ENCODE results near the gene NBDY.

The NBDY gene

GRCh38 chrX:56786889-56787733 is 58.1 kb downstream of the NBDY start:
- H3K27me3 ChIP-seq: no peaks in the 10 kb centered on the region
- no peaks in the 10 kb centered on the region for H3K9me3 ChIP-seq
- H3K4me3 ChIP-seq: no peak overlapping the region
- H3K36me3 ChIP-seq: peaks cover 44% of the 10 kb centered on the region
- no peak overlapping the region for H3K27ac ChIP-seq
- peaks cover 43% of the 10 kb centered on the region for H3K4me1 ChIP-seq
- no peak for TF ChIP-seq Cebpa-rat (IDR thresholded peaks at IDR 0.05)
- no peak overlapping the region for H3K9ac ChIP-seq
- H4K20me1 ChIP-seq: no peaks in the 10 kb centered on the region
- H3K4me2 ChIP-seq: peak overlapping the region; percentile 54

GRCh38 chrX:56787734-56788152 is 58.7 kb downstream of the NBDY start:
- H3K4me2 ChIP-seq: peak overlapping the region; percentile 54
- H3K9me3 ChIP-seq: no peaks in the 10 kb centered on the region
- no peak overlapping the region for H3K27ac ChIP-seq
- no peak for TF ChIP-seq Cebpa-rat (IDR thresholded peaks at IDR 0.05)
- peaks cover 47% of the 10 kb centered on the region for H3K36me3 ChIP-seq
- H3K4me3 ChIP-seq: no peak overlapping the region
- H3K9ac ChIP-seq: no peak overlapping the region
- no peaks in the 10 kb centered on the region for H4K20me1 ChIP-seq
- H3K27me3 ChIP-seq: no peaks in the 10 kb centered on the region
- H3K4me1 ChIP-seq: peaks cover 43% of the 10 kb centered on the region

DNA sequence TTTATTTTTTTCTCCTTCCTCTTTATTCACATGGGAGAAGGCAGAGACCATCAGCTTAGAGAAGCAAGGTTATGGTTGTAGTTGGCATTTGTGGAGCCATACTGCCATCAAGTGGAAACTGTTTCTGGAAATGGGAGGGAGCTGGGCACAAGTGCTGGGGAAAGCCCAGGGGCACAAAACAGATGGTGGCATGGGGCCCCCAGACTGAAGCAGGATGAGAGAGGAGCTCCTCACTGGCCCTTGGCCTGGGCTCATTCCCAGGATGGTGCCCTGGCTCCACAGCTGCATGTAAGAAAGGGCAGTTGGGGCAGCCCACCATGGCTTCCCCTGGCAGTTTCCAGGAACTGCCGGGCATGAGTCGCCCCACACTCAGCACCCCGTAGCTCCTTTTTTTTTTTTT is 59.2 kb downstream of the NBDY start:
- TF ChIP-seq Cebpa-rat (IDR thresholded peaks at IDR 0.05): no peak
- H3K36me3 ChIP-seq: peaks cover 47% of the 10 kb centered on the region
- H4K20me1 ChIP-seq: no peaks in the 10 kb centered on the region
- H3K4me2 ChIP-seq: peak overlapping the region; percentile 54
- H3K4me3 ChIP-seq: no peak overlapping the region
- H3K27ac ChIP-seq: no peak overlapping the region
- peaks cover 46% of the 10 kb centered on the region for H3K4me1 ChIP-seq
- H3K9me3 ChIP-seq: no peaks in the 10 kb centered on the region
- H3K27me3 ChIP-seq: no peaks in the 10 kb centered on the region
- no peak overlapping the region for H3K9ac ChIP-seq

DNA sequence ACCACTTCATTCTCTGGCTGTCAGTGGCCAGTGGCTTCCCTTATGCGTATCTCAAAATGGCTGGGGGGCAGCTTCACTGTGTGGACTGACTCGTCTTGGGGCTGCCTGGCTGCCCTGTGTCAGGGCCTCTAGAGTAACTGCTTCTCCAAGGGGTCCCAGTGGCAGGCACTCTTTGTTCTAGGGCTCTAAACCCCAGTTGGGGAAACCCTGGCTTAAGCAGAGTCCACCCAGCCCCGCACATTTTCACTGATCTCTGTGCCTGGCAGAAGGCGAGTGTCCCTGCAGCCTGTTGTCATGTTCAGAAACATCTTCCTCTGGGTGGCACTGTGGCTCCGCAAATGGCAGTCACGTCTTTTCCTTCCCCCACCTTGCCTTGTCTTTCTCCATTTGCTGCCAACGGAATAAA is 59.7 kb downstream of the NBDY start:
- no peaks in the 10 kb centered on the region for H3K27me3 ChIP-seq
- H3K4me2 ChIP-seq: peak overlapping the region; percentile 54
- H3K36me3 ChIP-seq: peaks cover 43% of the 10 kb centered on the region
- H3K27ac ChIP-seq: no peak overlapping the region
- H3K4me1 ChIP-seq: peaks cover 51% of the 10 kb centered on the region
- H3K4me3 ChIP-seq: no peak overlapping the region
- no peak for TF ChIP-seq Cebpa-rat (IDR thresholded peaks at IDR 0.05)
- no peaks in the 10 kb centered on the region for H3K9me3 ChIP-seq
- no peak overlapping the region for H3K9ac ChIP-seq
- H4K20me1 ChIP-seq: no peaks in the 10 kb centered on the region

GRCh38 chrX:56789518-56790070 is 60.6 kb downstream of the NBDY start:
- H3K9ac ChIP-seq: no peak overlapping the region
- peaks cover 51% of the 10 kb centered on the region for H3K4me1 ChIP-seq
- TF ChIP-seq Cebpa-rat (IDR thresholded peaks at IDR 0.05): no peak
- no peak overlapping the region for H3K4me3 ChIP-seq
- no peak overlapping the region for H3K27ac ChIP-seq
- peaks cover 36% of the 10 kb centered on the region for H3K36me3 ChIP-seq
- no peaks in the 10 kb centered on the region for H3K27me3 ChIP-seq
- no peak overlapping the region for H3K4me2 ChIP-seq
- H3K9me3 ChIP-seq: no peaks in the 10 kb centered on the region
- H4K20me1 ChIP-seq: no peaks in the 10 kb centered on the region

GRCh38 chrX:56790778-56791177 is 61.7 kb downstream of the NBDY start:
- peak overlapping the region; percentile 72; the same call in 1 of the 2 replicates for H3K4me2 ChIP-seq
- H3K36me3 ChIP-seq: peaks cover 36% of the 10 kb centered on the region
- TF ChIP-seq Cebpa-rat (IDR thresholded peaks at IDR 0.05): no peak
- H3K9ac ChIP-seq: no peak overlapping the region
- H4K20me1 ChIP-seq: no peaks in the 10 kb centered on the region
- H3K27me3 ChIP-seq: no peaks in the 10 kb centered on the region
- peaks cover 51% of the 10 kb centered on the region for H3K4me1 ChIP-seq
- H3K4me3 ChIP-seq: no peak overlapping the region
- H3K9me3 ChIP-seq: no peaks in the 10 kb centered on the region
- no peak overlapping the region for H3K27ac ChIP-seq

GRCh38 chrX:56791456-56791855 is 62.4 kb downstream of the NBDY start:
- Histone ChIP-seq H3K4me1 (peaks cover 51% of the 10 kb centered on the region), H3K4me3 (no peak overlapping the region), H3K27ac (no peak overlapping the region), H3K9me3 (no peaks in the 10 kb centered on the region), H3K27me3 (0 out of 2 replicates have a peak, but pooled peaks cover under 1% of the 10 kb centered on the region), H4K20me1 (no peaks in the 10 kb centered on the region), H3K9ac (no peak overlapping the region), H3K36me3 (peaks cover 36% of the 10 kb centered on the region), H3K4me2 (peak overlapping the region; percentile 72)
- TF ChIP-seq Cebpa-rat (IDR thresholded peaks at IDR 0.05): no peak

- H3K4me2 ChIP-seq: peak overlapping the region; percentile 72
- peak overlapping the region; percentile 3; the same call in 1 of the 2 replicates for H3K9ac ChIP-seq
- H3K27ac ChIP-seq: peak overlapping the region; percentile 51
- no peaks in the 10 kb centered on the region for H4K20me1 ChIP-seq
- no peaks in the 10 kb centered on the region for H3K9me3 ChIP-seq
- no peak overlapping the region for H3K4me3 ChIP-seq
- peaks cover 29% of the 10 kb centered on the region; the same call in 1 of the 2 replicates for H3K36me3 ChIP-seq
- 0 out of 2 replicates have a peak, but pooled peaks cover 4% of the 10 kb centered on the region for H3K27me3 ChIP-seq
- peaks cover 44% of the 10 kb centered on the region for H3K4me1 ChIP-seq
- no peak for TF ChIP-seq Cebpa-rat (IDR thresholded peaks at IDR 0.05)
Observed at GRCh38 chrX:56792270-56793111, 63.4 kb downstream of the NBDY start.

DNA sequence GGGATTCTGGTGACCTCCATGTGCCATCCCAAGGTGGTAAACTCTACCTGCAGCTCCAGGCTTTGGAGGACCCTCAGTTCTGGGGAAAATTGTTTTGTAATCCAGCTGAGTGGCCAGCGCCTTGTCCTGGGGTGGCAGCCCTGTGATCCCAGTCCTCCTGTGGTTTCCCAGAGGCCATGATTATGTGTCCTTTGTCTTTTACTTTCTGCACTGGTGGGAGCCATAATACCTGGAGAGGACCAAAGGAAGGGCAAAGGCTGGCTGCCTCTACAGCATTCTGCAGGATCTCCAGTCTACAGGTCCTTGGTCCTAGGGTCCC is 64.0 kb downstream of the NBDY start:
- Histone ChIP-seq H3K4me1 (peaks cover 42% of the 10 kb centered on the region), H3K9me3 (no peaks in the 10 kb centered on the region), H3K4me2 (peak overlapping the region; percentile 72), H3K27ac (peak overlapping the region; percentile 51; the same call in 1 of the 2 replicates), H3K9ac (no peak overlapping the region; the same call in 1 of the 2 replicates), H3K36me3 (peaks cover 26% of the 10 kb centered on the region; the same call in 1 of the 2 replicates), H3K4me3 (no peak overlapping the region), H3K27me3 (0 out of 2 replicates have a peak, but pooled peaks cover 4% of the 10 kb centered on the region), H4K20me1 (no peaks in the 10 kb centered on the region)
- no peak for TF ChIP-seq Cebpa-rat (IDR thresholded peaks at IDR 0.05)

Data from BLaER1 (cell line).